ENCODE results near the gene PSMD14. TPM values are rescaled to one million over a fixed set of nuclear protein-coding genes. Genes with fewer than 3 reads are reported as not detected.

Gene PSMD14
- total RNA-seq, 2 donors from 2014 or later, result 25.2 to 59.5 TPM

GRCh38 chr2:161420406-161421074 lies 112.3 kb downstream of the PSMD14 start:
- no peaks in the 10 kb centered on the region for H3K9me3 ChIP-seq
- H3K27ac ChIP-seq, result no peak overlapping the region
- H3K27me3 ChIP-seq (replicated peaks; ENCODE audit: insufficient read depth), result peaks cover 43% of the 10 kb centered on the region
- no peak overlapping the region for H3K4me3 ChIP-seq
- DNase-seq (ENCODE audit: low spot score) (no peak), ATAC-seq (ENCODE audit: insufficient number of reproducible peaks, low FRiP score, low read depth) (no peak)
- H3K36me3 ChIP-seq, result no peaks in the 10 kb centered on the region
- no peak for TF ChIP-seq CTCF (IDR thresholded peaks at IDR 0.05)
- peaks cover 0 to 38% of the 10 kb centered on the region in 2 donors for H3K4me1 ChIP-seq (ENCODE audit: control insufficient read depth in 1 of 2, low read depth in 2 of 2)

GRCh38 chr2:161421686-161422085 lies 113.5 kb downstream of the PSMD14 start:
- Histone ChIP-seq H3K4me3 (no peak overlapping the region), H3K27ac (no peak overlapping the region), H3K4me1 (ENCODE audit: control insufficient read depth in 1 of 2, low read depth in 2 of 2) (peaks cover 0 to 27% of the 10 kb centered on the region in 2 donors), H3K27me3 (replicated peaks; ENCODE audit: insufficient read depth) (peaks cover 53% of the 10 kb centered on the region), H3K9me3 (no peaks in the 10 kb centered on the region), H3K36me3 (no peaks in the 10 kb centered on the region)
- no peak for TF ChIP-seq CTCF (IDR thresholded peaks at IDR 0.05)
- DNase-seq (ENCODE audit: low spot score) (no peak), ATAC-seq (ENCODE audit: insufficient number of reproducible peaks, low FRiP score, low read depth) (no peak)

GRCh38 chr2:161422816-161423403 lies 114.7 kb downstream of the PSMD14 start:
- peaks cover 3 to 25% of the 10 kb centered on the region in 2 donors for H3K4me1 ChIP-seq (ENCODE audit: control insufficient read depth in 1 of 2, low read depth in 2 of 2)
- DNase-seq (ENCODE audit: low spot score), result no peak
- no peaks in the 10 kb centered on the region for H3K36me3 ChIP-seq
- no peak for ATAC-seq (ENCODE audit: insufficient number of reproducible peaks, low FRiP score, low read depth)
- TF ChIP-seq CTCF (IDR thresholded peaks at IDR 0.05), result no peak
- peaks cover 48% of the 10 kb centered on the region for H3K27me3 ChIP-seq (replicated peaks; ENCODE audit: insufficient read depth)
- H3K9me3 ChIP-seq, result no peaks in the 10 kb centered on the region
- no peak overlapping the region for H3K27ac ChIP-seq
- H3K4me3 ChIP-seq, result peak overlapping the region; percentile 58

GRCh38 chr2:161423421-161424393 lies 115.5 kb downstream of the PSMD14 start:
- no peak for DNase-seq (ENCODE audit: low spot score)
- H3K27me3 ChIP-seq (replicated peaks; ENCODE audit: insufficient read depth), result peaks cover 46% of the 10 kb centered on the region
- no peaks in the 10 kb centered on the region for H3K9me3 ChIP-seq
- H3K27ac ChIP-seq, result no peak overlapping the region
- H3K4me1 ChIP-seq (ENCODE audit: control insufficient read depth in 1 of 2, low read depth in 2 of 2), result peaks cover 3 to 20% of the 10 kb centered on the region in 2 donors
- H3K4me3 ChIP-seq, result peak overlapping the region; percentile 58
- no peaks in the 10 kb centered on the region for H3K36me3 ChIP-seq
- TF ChIP-seq CTCF (IDR thresholded peaks at IDR 0.05), result no peak
- ATAC-seq (ENCODE audit: insufficient number of reproducible peaks, low FRiP score, low read depth), result no peak

- Histone ChIP-seq H3K36me3 (no peaks in the 10 kb centered on the region), H3K4me1 (ENCODE audit: control insufficient read depth in 1 of 2, low read depth in 2 of 2) (peaks cover 3 to 16% of the 10 kb centered on the region in 2 donors), H3K9me3 (no peaks in the 10 kb centered on the region), H3K27me3 (replicated peaks; ENCODE audit: insufficient read depth) (peaks cover 40% of the 10 kb centered on the region), H3K27ac (no peak overlapping the region), H3K4me3 (peak overlapping the region; percentile 58)
- no peak for DNase-seq (ENCODE audit: low spot score)
- TF ChIP-seq CTCF (IDR thresholded peaks at IDR 0.05), result no peak
- no peak for ATAC-seq (ENCODE audit: insufficient number of reproducible peaks, low FRiP score, low read depth)
Measured at GRCh38 chr2:161424394-161424769, 116.2 kb downstream of the PSMD14 start.

Data from thoracic aorta (tissue), 2 donors.